SU-DHL-6 (cell line): Measurements from ENCODE around the gene NUP98.

Experiments
- H2AFZ ChIP-seq: fragments of 200-600 bp; sonication (generic); 2 replicates; pipeline ENCODE4 v1.6.1; 2014; ENCODE audit warnings: low read depth, mild to moderate bottlenecking, moderate library complexity, mixed read lengths, antibody characterized with exemption, low read length; ENCODE audit not compliant: severe bottlenecking
- H3F3A ChIP-seq: fragments of 200-600 bp; shearing (Covaris generic); 2 replicates; pipeline ENCODE4 v1.6.0; 2016; ENCODE audit warnings: antibody characterized with exemption, mild to moderate bottlenecking; ENCODE audit not compliant: insufficient read depth
- H3K27ac ChIP-seq: fragments of 200-600 bp; sonication (generic); 2 replicates; pipeline ENCODE4 v1.5.1; 2016; ENCODE audit warnings: low read depth, mild to moderate bottlenecking, low read length, moderate library complexity, mixed read lengths
- H3K27me3 ChIP-seq: fragments of 200-600 bp; sonication (generic), shearing (Covaris generic); 2 replicates; pipeline ENCODE4 v1.6.0; 2014; ENCODE audit warnings: mild to moderate bottlenecking, low read length
- H3K36me3 ChIP-seq: fragments of 200-600 bp; sonication (generic); 2 replicates; pipeline ENCODE4 v1.6.1; 2014; ENCODE audit warnings: mild to moderate bottlenecking, low read length, mixed read lengths
- H3K4me2 ChIP-seq: fragments of 300-600, 200-600 bp; shearing (Covaris generic), sonication (generic); 2 replicates; pipeline ENCODE4 v1.6.0; 2014; ENCODE audit warnings: low read length, low read depth, mild to moderate bottlenecking; ENCODE audit not compliant: poor library complexity, severe bottlenecking
- H3K4me3 ChIP-seq: fragments of 200-600 bp; sonication (generic); 2 replicates; pipeline ENCODE4 v1.5.1; 2014; ENCODE audit warnings: antibody characterized with exemption, low read length, mild to moderate bottlenecking, mixed read lengths; ENCODE audit not compliant: insufficient read depth, poor library complexity, severe bottlenecking
- H3K79me2 ChIP-seq: fragments of 200-600 bp; sonication (generic); 2 replicates; pipeline ENCODE4 v1.6.1; 2014; ENCODE audit warnings: mild to moderate bottlenecking, low read length, moderate library complexity; ENCODE audit not compliant: insufficient read depth
- H3K9ac ChIP-seq: fragments of 200-600 bp; sonication (generic); 2 replicates; pipeline ENCODE4 v1.7.0; 2014; ENCODE audit warnings: mild to moderate bottlenecking, low read length
- H3K9me2 ChIP-seq: fragments of 200-600 bp; sonication (generic); replicated peaks from 2 replicates; pipeline ENCODE4 v1.6.1; 2014; ENCODE audit warnings: low read length; ENCODE audit not compliant: insufficient read depth
- H3K9me3 ChIP-seq: fragments of 200-600 bp; sonication (generic); 2 replicates; pipeline ENCODE4 v1.6.1; 2014; ENCODE audit warnings: low read length, mixed read lengths; ENCODE audit not compliant: insufficient read depth
- H4K20me1 ChIP-seq: fragments of 200-600 bp; sonication (generic); 2 replicates; pipeline ENCODE4 v1.6.1; 2014; ENCODE audit warnings: low read depth, mild to moderate bottlenecking, antibody characterized with exemption, low read length, moderate library complexity, mixed read lengths
- CTCF ChIP-seq: fragments of 200-600 bp; sonication (generic); IDR thresholded peaks from one replicate; pipeline ENCODE4 v1.5.1; 2017; ENCODE audit warnings: antibody characterized with exemption, mild to moderate bottlenecking, low read length, moderate library complexity; ENCODE audit not compliant: insufficient read depth, poor library complexity, severe bottlenecking
- EZH2phosphoT487 ChIP-seq: fragments of 200-600 bp; sonication (generic), shearing (Covaris generic); conservative IDR thresholded peaks from 2 replicates; pipeline ENCODE4 v1.6.1; 2018; ENCODE audit warnings: mild to moderate bottlenecking, antibody characterized with exemption, low read length, moderate library complexity, mixed read lengths

The NUP98 gene

GRCh38 chr11:3703383-3703782, 94.0 kb downstream of the NUP98 start:
- H3F3A ChIP-seq = peaks cover 14% of the 10 kb centered on the region; the same call in 1 of the 2 replicates
- no peak overlapping the region for H3K4me2 ChIP-seq
- peaks cover 67% of the 10 kb centered on the region for H3K36me3 ChIP-seq
- no peaks in the 10 kb centered on the region for H3K9me3 ChIP-seq
- no peak overlapping the region for H3K9ac ChIP-seq
- H3K27me3 ChIP-seq = no peaks in the 10 kb centered on the region
- H3K27ac ChIP-seq = no peak overlapping the region
- peaks cover 9% of the 10 kb centered on the region; the same call in 1 of the 2 replicates for H3K79me2 ChIP-seq
- H3K9me2 ChIP-seq = no peaks in the 10 kb centered on the region
- no peaks in the 10 kb centered on the region for H4K20me1 ChIP-seq
- TF ChIP-seq CTCF = no peak
- no peak for TF ChIP-seq EZH2phosphoT487
- no peak overlapping the region for H2AFZ ChIP-seq
- no peak overlapping the region for H3K4me3 ChIP-seq

- Histone ChIP-seq H3K27ac (no peak overlapping the region), H3K4me2 (no peak overlapping the region), H4K20me1 (no peaks in the 10 kb centered on the region), H3K36me3 (peaks cover 68% of the 10 kb centered on the region), H2AFZ (no peak overlapping the region), H3K27me3 (no peaks in the 10 kb centered on the region), H3K9me3 (no peaks in the 10 kb centered on the region), H3K9ac (no peak overlapping the region), H3K4me3 (no peak overlapping the region), H3F3A (peaks cover 19% of the 10 kb centered on the region; the same call in 1 of the 2 replicates), H3K9me2 (no peaks in the 10 kb centered on the region), H3K79me2 (peaks cover 9% of the 10 kb centered on the region; the same call in 1 of the 2 replicates)
- no peak for TF ChIP-seq EZH2phosphoT487
- no peak for TF ChIP-seq CTCF
Measured at GRCh38 chr11:3700910-3701309, 96.4 kb downstream of the NUP98 start.

- no peak for TF ChIP-seq EZH2phosphoT487
- no peak for TF ChIP-seq CTCF
- H3K9ac ChIP-seq = no peak overlapping the region
- H3K9me3 ChIP-seq = no peaks in the 10 kb centered on the region
- H3K27ac ChIP-seq = no peak overlapping the region
- no peak overlapping the region for H3K4me3 ChIP-seq
- H3K9me2 ChIP-seq = no peaks in the 10 kb centered on the region
- no peaks in the 10 kb centered on the region for H3K27me3 ChIP-seq
- H4K20me1 ChIP-seq = no peaks in the 10 kb centered on the region
- no peak overlapping the region for H3K4me2 ChIP-seq
- H3F3A ChIP-seq = peaks cover 19% of the 10 kb centered on the region; the same call in 1 of the 2 replicates
- peaks cover 9% of the 10 kb centered on the region; the same call in 1 of the 2 replicates for H3K79me2 ChIP-seq
- H2AFZ ChIP-seq = no peak overlapping the region
- peaks cover 65% of the 10 kb centered on the region for H3K36me3 ChIP-seq
Measured at GRCh38 chr11:3700410-3700809, 96.9 kb downstream of the NUP98 start.
